Subcutaneous abdominal adipose tissue (tissue), 5 donors: Measurements from ENCODE around the gene CUX1.
"Not testable (repeated sequence)": the region's sequence is repeated elsewhere in the genome, so short reads cannot be mapped to it uniquely, and the experiment has no call there.

Experiments
- H3K27ac ChIP-seq: one replicate; pipeline ENCODE4 v1.7.0; 2013; ENCODE audit warnings: low read depth, mild to moderate bottlenecking, inconsistent platforms, low read length, moderate library complexity
- H3K27me3 ChIP-seq, 5 donors: one replicate each; pipeline ENCODE4 v1.7.0; 2013; ENCODE audit warnings: low read length in 5 of 5, inconsistent platforms in 1 of 5; ENCODE audit not compliant: control insufficient read depth in 5 of 5, insufficient read depth in 4 of 5
- H3K36me3 ChIP-seq, 5 donors: one replicate each; pipeline ENCODE4 v1.7.0; 2013; ENCODE audit warnings: low read length in 5 of 5; ENCODE audit not compliant: control insufficient read depth in 5 of 5, insufficient read depth in 5 of 5
- H3K4me1 ChIP-seq, 5 donors: one replicate each; pipeline ENCODE4 v1.7.0; 2013; ENCODE audit warnings: low read length in 5 of 5, mild to moderate bottlenecking in 3 of 5, moderate library complexity in 1 of 5; ENCODE audit not compliant: control insufficient read depth in 5 of 5, insufficient read depth in 5 of 5
- H3K4me3 ChIP-seq, 5 donors: one replicate each; pipeline ENCODE4 v1.7.0; 2013; ENCODE audit warnings: low read length in 5 of 5, low read depth in 1 of 5
- H3K9ac ChIP-seq, 5 donors: one replicate each; pipeline ENCODE4 v1.7.0; 2013; ENCODE audit warnings: low read length in 5 of 5, mild to moderate bottlenecking in 4 of 5, moderate library complexity in 3 of 5
- H3K9me3 ChIP-seq, 5 donors: one replicate each; pipeline ENCODE4 v1.7.0; 2013; ENCODE audit warnings: low read length in 5 of 5; ENCODE audit not compliant: control insufficient read depth in 5 of 5
- donor health status: healthy.
- donor health status: healthy.
- donor health status: healthy.
- donor health status: healthy.
- donor health status: healthy.

CUX1 gene

GRCh38 chr7:101880282-101881054, 63.0 kb downstream of the CUX1 start:
- no peaks in the 10 kb centered on the region for H3K27me3 ChIP-seq
- no peaks in the 10 kb centered on the region for H3K9me3 ChIP-seq
- no peak overlapping the region for H3K4me3 ChIP-seq
- no peak overlapping the region for H3K27ac ChIP-seq
- no peaks in the 10 kb centered on the region for H3K36me3 ChIP-seq
- peaks cover 3 to 23% (median 18%) of the 10 kb centered on the region in 5 donors for H3K4me1 ChIP-seq
- H3K9ac ChIP-seq, result no peak overlapping the region

GRCh38 chr7:101882005-101882421, 64.6 kb downstream of the CUX1 start:
- Histone ChIP-seq H3K4me3 (no peak overlapping the region), H3K9me3 (no peaks in the 10 kb centered on the region), H3K9ac (peak overlapping the region in 3 of 5 donors; percentile 37 to 53 (median 48)), H3K27ac (peak overlapping the region; percentile 84), H3K4me1 (peaks cover 3 to 28% (median 24%) of the 10 kb centered on the region in 5 donors), H3K27me3 (no peaks in the 10 kb centered on the region), H3K36me3 (no peaks in the 10 kb centered on the region)

GRCh38 chr7:101882595-101883564, 65.5 kb downstream of the CUX1 start:
- Histone ChIP-seq H3K9me3 (no peaks in the 10 kb centered on the region), H3K9ac (peak overlapping the region in 3 of 5 donors; percentile 37 to 53 (median 48)), H3K4me3 (peak overlapping the region in 2 of 5 donors; percentile 22 to 29), H3K4me1 (peaks cover 3 to 28% (median 24%) of the 10 kb centered on the region in 5 donors), H3K27me3 (no peaks in the 10 kb centered on the region), H3K36me3 (no peaks in the 10 kb centered on the region), H3K27ac (peak overlapping the region; percentile 84)

- H3K9ac ChIP-seq, result no peak overlapping the region
- peaks cover 3 to 28% (median 24%) of the 10 kb centered on the region in 5 donors for H3K4me1 ChIP-seq
These were observed 67.5 kb downstream of the CUX1 start for GRCh38 chr7:101884671-101885596.

GRCh38 chr7:101885597-101885955, 68.2 kb downstream of the CUX1 start:
- Histone ChIP-seq H3K27me3 (no peaks in the 10 kb centered on the region), H3K9me3 (no peaks in the 10 kb centered on the region), H3K9ac (no peak overlapping the region), H3K4me1 (peaks cover 3 to 24% (median 22%) of the 10 kb centered on the region in 5 donors), H3K4me3 (no peak overlapping the region), H3K36me3 (no peaks in the 10 kb centered on the region), H3K27ac (no peak overlapping the region)

More at GRCh38 chr7:101884671-101885596, 67.5 kb downstream of the CUX1 start:
- no peaks in the 10 kb centered on the region for H3K9me3 ChIP-seq
- no peak overlapping the region for H3K27ac ChIP-seq
- no peak overlapping the region for H3K4me3 ChIP-seq
- no peaks in the 10 kb centered on the region for H3K27me3 ChIP-seq
- no peaks in the 10 kb centered on the region for H3K36me3 ChIP-seq

GRCh38 chr7:101887352-101887751, 69.9 kb downstream of the CUX1 start:
- H3K27ac ChIP-seq, result not testable (repeated sequence)

GRCh38 chr7:101888564-101888963, 71.1 kb downstream of the CUX1 start:
- H3K9me3 ChIP-seq, H3K4me3 ChIP-seq, H3K36me3 ChIP-seq, H3K27ac ChIP-seq, H3K27me3 ChIP-seq, H3K9ac ChIP-seq: not testable (repeated sequence)
- peaks cover 0 to 18% (median 6%) of the 10 kb centered on the region in 5 donors for H3K4me1 ChIP-seq

More at GRCh38 chr7:101887352-101887751, 69.9 kb downstream of the CUX1 start:
- H3K4me3 ChIP-seq, H3K9ac ChIP-seq, H3K36me3 ChIP-seq, H3K9me3 ChIP-seq, H3K27me3 ChIP-seq: not testable (repeated sequence)
- H3K4me1 ChIP-seq, result peaks cover 3 to 26% (median 16%) of the 10 kb centered on the region in 5 donors

- Histone ChIP-seq H3K9ac (no peak overlapping the region), H3K9me3 (no peaks in the 10 kb centered on the region), H3K36me3 (no peaks in the 10 kb centered on the region), H3K27ac (no peak overlapping the region), H3K4me1 (peaks cover 0 to 14% (median 2%) of the 10 kb centered on the region in 5 donors), H3K27me3 (no peaks in the 10 kb centered on the region), H3K4me3 (no peak overlapping the region)
These were observed 73.5 kb downstream of the CUX1 start for GRCh38 chr7:101890749-101891523.
